SJSA1 (cell line): ENCODE measurements around the gene CPO. TPM values are rescaled to one million over a fixed set of nuclear protein-coding genes. Genes with fewer than 3 reads are reported as not detected.

Experiments used
- DNase-seq, 2 experiments: peaks; one replicate each; pipeline ENCODE4 v3.0.0-alpha.2; 2015 to 2020; ENCODE audit warnings: low spot score in 2 of 2, low read depth in 1 of 2
- H3K27ac ChIP-seq: fragments of 250-450 bp; sonication (Bioruptor Pico); 2 replicates; pipeline ENCODE4 v1.5.1; 2020; ENCODE audit warnings: mild to moderate bottlenecking, moderate library complexity
- H3K27me3 ChIP-seq: fragments of 250-450 bp; sonication (Bioruptor Pico); replicated peaks from 2 replicates; pipeline ENCODE4 v1.5.1; 2020; ENCODE audit warnings: mild to moderate bottlenecking, moderate library complexity
- H3K36me3 ChIP-seq: fragments of 250-450 bp; sonication (Bioruptor Pico); 2 replicates; pipeline ENCODE4 v1.5.1; 2020; ENCODE audit warnings: mild to moderate bottlenecking
- H3K4me1 ChIP-seq: fragments of 250-450 bp; sonication (Bioruptor Pico); replicated peaks from 2 replicates; pipeline ENCODE4 v1.6.1; 2021; ENCODE audit warnings: mild to moderate bottlenecking
- H3K4me3 ChIP-seq: fragments of 250-450 bp; sonication (Bioruptor Pico); 2 replicates; pipeline ENCODE4 v1.5.1; 2020; ENCODE audit warnings: mild to moderate bottlenecking
- H3K9me3 ChIP-seq: fragments of 250-450 bp; sonication (Bioruptor Pico); replicated peaks from 2 replicates; pipeline ENCODE4 v1.5.1; 2020; ENCODE audit warnings: mild to moderate bottlenecking
- total RNA-seq: library from RNA; depleted of rRNA; stranded (reverse); fragments of >200 nt; shearing (Covaris generic); gene quantifications from 2 replicates; pipeline ENCODE4 v1.2.3, GENCODE V29; 2014

CPO gene
- total RNA-seq, 1 experiment from 2014 or later: not detected

GRCh38 chr2:206981739-206982340 is 42.5 kb downstream of the CPO start:
- DNase-seq: peak; percentile 77 to 78
- Histone ChIP-seq H3K4me3 (no peak overlapping the region), H3K9me3 (no peaks in the 10 kb centered on the region), H3K4me1 (peaks cover 29% of the 10 kb centered on the region), H3K27ac (no peak overlapping the region), H3K36me3 (no peaks in the 10 kb centered on the region), H3K27me3 (no peaks in the 10 kb centered on the region)

GRCh38 chr2:206982360-206982955 is 43.1 kb downstream of the CPO start:
- Histone ChIP-seq H3K9me3 (no peaks in the 10 kb centered on the region), H3K4me1 (peaks cover 29% of the 10 kb centered on the region), H3K27me3 (no peaks in the 10 kb centered on the region), H3K27ac (no peak overlapping the region; the same call in 1 of the 2 replicates), H3K4me3 (no peak overlapping the region), H3K36me3 (no peaks in the 10 kb centered on the region)
- DNase-seq: peak in 1 of 2 experiments; percentile 5

GRCh38 chr2:206983161-206983859 is 44.0 kb downstream of the CPO start:
- no peaks in the 10 kb centered on the region for H3K27me3 ChIP-seq
- no peaks in the 10 kb centered on the region for H3K36me3 ChIP-seq
- H3K9me3 ChIP-seq: no peaks in the 10 kb centered on the region
- peak in 1 of 2 experiments; percentile 65 for DNase-seq
- H3K4me1 ChIP-seq: peaks cover 29% of the 10 kb centered on the region
- H3K4me3 ChIP-seq: no peak overlapping the region
- H3K27ac ChIP-seq: no peak overlapping the region; the same call in 1 of the 2 replicates

GRCh38 chr2:206984206-206984605 is 44.9 kb downstream of the CPO start:
- Histone ChIP-seq H3K36me3 (no peaks in the 10 kb centered on the region), H3K4me1 (peaks cover 29% of the 10 kb centered on the region), H3K27ac (no peak overlapping the region), H3K27me3 (no peaks in the 10 kb centered on the region), H3K9me3 (no peaks in the 10 kb centered on the region), H3K4me3 (no peak overlapping the region)
- DNase-seq: no peak

GRCh38 chr2:206986943-206987342 is 47.6 kb downstream of the CPO start:
- no peak for DNase-seq
- Histone ChIP-seq H3K4me3 (no peak overlapping the region), H3K27ac (no peak overlapping the region), H3K36me3 (no peaks in the 10 kb centered on the region), H3K27me3 (no peaks in the 10 kb centered on the region), H3K4me1 (peaks cover 24% of the 10 kb centered on the region), H3K9me3 (no peaks in the 10 kb centered on the region)

GRCh38 chr2:206987810-206988209 is 48.5 kb downstream of the CPO start:
- Histone ChIP-seq H3K9me3 (no peaks in the 10 kb centered on the region), H3K4me3 (no peak overlapping the region), H3K27me3 (no peaks in the 10 kb centered on the region), H3K27ac (no peak overlapping the region), H3K4me1 (peaks cover 16% of the 10 kb centered on the region), H3K36me3 (no peaks in the 10 kb centered on the region)
- DNase-seq: no peak

- peaks cover 5% of the 10 kb centered on the region for H3K4me1 ChIP-seq
- DNase-seq: no peak
- no peak overlapping the region for H3K27ac ChIP-seq
- no peaks in the 10 kb centered on the region for H3K36me3 ChIP-seq
- H3K27me3 ChIP-seq: no peaks in the 10 kb centered on the region
- H3K9me3 ChIP-seq: no peaks in the 10 kb centered on the region
- H3K4me3 ChIP-seq: no peak overlapping the region
Observed at GRCh38 chr2:206988884-206989283, 49.6 kb downstream of the CPO start.

GRCh38 chr2:206989311-206989710 is 50.0 kb downstream of the CPO start:
- no peak overlapping the region for H3K27ac ChIP-seq
- H3K9me3 ChIP-seq: no peaks in the 10 kb centered on the region
- DNase-seq: peak in 1 of 2 experiments; percentile 16
- H3K36me3 ChIP-seq: no peaks in the 10 kb centered on the region
- no peak overlapping the region for H3K4me3 ChIP-seq
- H3K27me3 ChIP-seq: no peaks in the 10 kb centered on the region
- H3K4me1 ChIP-seq: peaks cover under 1% of the 10 kb centered on the region

- H3K36me3 ChIP-seq: no peaks in the 10 kb centered on the region
- no peaks in the 10 kb centered on the region for H3K27me3 ChIP-seq
- no peak overlapping the region for H3K4me3 ChIP-seq
- H3K4me1 ChIP-seq: no peaks in the 10 kb centered on the region; the same call in 1 of the 2 replicates
- DNase-seq: no peak
- no peaks in the 10 kb centered on the region for H3K9me3 ChIP-seq
- H3K27ac ChIP-seq: no peak overlapping the region
Observed at GRCh38 chr2:206990360-206990759, 51.0 kb downstream of the CPO start.

- Histone ChIP-seq H3K9me3 (no peaks in the 10 kb centered on the region), H3K27me3 (no peaks in the 10 kb centered on the region), H3K27ac (no peak overlapping the region), H3K4me3 (no peak overlapping the region), H3K4me1 (no peaks in the 10 kb centered on the region; the same call in 1 of the 2 replicates), H3K36me3 (no peaks in the 10 kb centered on the region)
- DNase-seq: no peak
Observed at GRCh38 chr2:206991070-206991469, 51.8 kb downstream of the CPO start.

GRCh38 chr2:206993396-206993911 is 54.1 kb downstream of the CPO start:
- no peaks in the 10 kb centered on the region; the same call in 1 of the 2 replicates for H3K4me1 ChIP-seq
- no peaks in the 10 kb centered on the region for H3K27me3 ChIP-seq
- no peak for DNase-seq
- no peaks in the 10 kb centered on the region for H3K9me3 ChIP-seq
- H3K27ac ChIP-seq: no peak overlapping the region
- no peaks in the 10 kb centered on the region for H3K36me3 ChIP-seq
- H3K4me3 ChIP-seq: no peak overlapping the region

- Histone ChIP-seq H3K36me3 (no peaks in the 10 kb centered on the region), H3K9me3 (no peaks in the 10 kb centered on the region), H3K27ac (no peak overlapping the region), H3K27me3 (no peaks in the 10 kb centered on the region), H3K4me3 (no peak overlapping the region), H3K4me1 (no peaks in the 10 kb centered on the region; the same call in 1 of the 2 replicates)
- DNase-seq: no peak
Observed at GRCh38 chr2:206993964-206994363, 54.6 kb downstream of the CPO start.

GRCh38 chr2:206996556-206997065 is 57.3 kb downstream of the CPO start:
- H3K4me1 ChIP-seq: no peaks in the 10 kb centered on the region
- DNase-seq: no peak

More at GRCh38 chr2:206996556-206997065, 57.3 kb downstream of the CPO start:
- H3K9me3 ChIP-seq: no peaks in the 10 kb centered on the region
- H3K36me3 ChIP-seq: no peaks in the 10 kb centered on the region
- no peak overlapping the region for H3K4me3 ChIP-seq
- no peaks in the 10 kb centered on the region for H3K27me3 ChIP-seq
- no peak overlapping the region for H3K27ac ChIP-seq
